Ovary (tissue), 3 donors: ENCODE measurements around the gene LRP1-AS.

ENCODE experiments used
- CTCF ChIP-seq, 3 donors: fragments of 450-650 bp in 2 of 3; fragments of 200-600 bp in 1 of 3; IDR thresholded peaks; one replicate each; pipeline versions ENCODE4 v1.5.1 to v1.8.0; 2016 to 2022; ENCODE audit warnings: antibody characterized with exemption in 3 of 3, mild to moderate bottlenecking in 1 of 3
- EP300 ChIP-seq: sonication (generic); formaldehyde crosslinking; IDR thresholded peaks from one replicate; pipeline ENCODE4 v1.6.1; 2017; ENCODE audit warnings: antibody characterized with exemption
- donor health status: DM: no; HTN: no; CAD: no.

DNA sequence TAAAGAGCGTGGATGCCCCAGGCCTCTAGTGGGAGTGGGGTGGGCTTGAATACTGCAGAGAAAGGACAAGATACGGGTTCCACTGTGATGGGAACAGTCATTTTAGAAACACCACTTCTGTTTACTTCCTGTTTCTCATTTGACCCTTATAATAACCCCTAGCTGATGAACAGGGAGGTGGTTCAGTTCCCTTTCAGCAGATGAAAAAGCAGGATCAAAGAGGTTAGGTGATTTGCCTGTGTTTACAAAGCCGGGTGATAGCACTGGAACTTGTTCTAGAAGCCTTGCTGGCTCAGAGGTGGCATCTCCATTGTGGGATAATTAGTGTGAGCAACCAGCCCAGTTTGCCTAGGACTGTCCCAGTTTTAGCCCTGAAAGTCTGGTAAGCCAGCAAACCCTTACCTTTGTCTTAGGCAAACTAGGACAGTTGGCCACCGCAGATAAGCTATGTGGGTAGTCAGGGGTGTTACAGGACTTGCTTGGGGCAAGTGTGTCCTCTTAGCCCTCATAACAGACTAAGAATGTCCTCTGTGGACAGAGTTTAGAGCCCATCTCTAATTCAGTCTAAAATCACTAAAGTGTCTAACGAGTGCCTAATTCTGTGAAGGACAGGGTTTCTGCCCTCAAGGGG, 7.5 kb upstream of the LRP1-AS start:
- TF ChIP-seq CTCF (IDR thresholded peaks at IDR 0.05): no peak
- TF ChIP-seq EP300: no peak
